NCI-H2196 treated with DMSO at 0.1 percent for 48 hours (cell line): ENCODE measurements around the gene RHOV.
A peak's percentile ranks its signal among the peaks of the same experiment; 100 is the strongest.
"Not testable (repeated sequence)": the region's sequence is repeated elsewhere in the genome, so short reads cannot be mapped to it uniquely, and the experiment has no call there.

Experiments
- DNase-seq: peaks from one replicate; lab custom pipeline; 2025; ENCODE audit not compliant: unreplicated experiment; lab: John Stamatoyannopoulos, UW

The RHOV gene

DNA sequence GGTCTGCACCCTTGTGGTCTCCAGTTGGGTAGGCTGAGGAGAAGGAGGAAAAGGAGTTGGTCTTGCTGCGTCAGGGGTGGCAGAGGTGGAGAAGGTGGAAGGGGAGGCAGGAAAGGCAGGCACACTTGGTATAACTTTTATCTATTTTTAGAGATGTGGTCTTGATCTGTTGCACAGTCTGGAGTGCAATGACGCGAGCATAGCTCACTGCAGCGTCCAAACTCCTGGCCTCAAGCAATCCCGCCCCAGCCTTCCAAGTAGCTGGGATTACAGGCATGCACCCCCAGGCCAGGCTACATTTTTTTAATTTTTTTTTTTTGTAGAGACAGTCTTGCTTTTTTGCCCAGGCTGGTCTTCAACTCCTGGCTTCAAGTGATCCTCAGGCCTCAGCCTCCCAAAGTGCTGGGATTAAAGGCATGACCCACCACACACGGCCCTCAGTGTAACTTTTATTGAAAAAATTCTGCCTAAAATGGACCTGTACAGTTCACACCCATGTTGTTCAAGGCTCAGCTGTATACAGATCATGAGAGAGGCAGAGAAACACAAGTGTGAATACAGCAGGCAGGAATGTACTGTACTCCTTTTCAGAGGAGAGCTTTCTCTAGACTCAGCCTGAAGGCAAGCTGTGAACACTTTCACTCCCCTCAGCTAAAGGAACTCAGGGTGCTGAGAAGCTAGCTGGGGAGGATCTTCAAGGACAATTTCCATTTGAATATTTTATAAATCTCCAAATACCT lies 2.1 kb upstream of the RHOV start:
- no peak for DNase-seq

DNA sequence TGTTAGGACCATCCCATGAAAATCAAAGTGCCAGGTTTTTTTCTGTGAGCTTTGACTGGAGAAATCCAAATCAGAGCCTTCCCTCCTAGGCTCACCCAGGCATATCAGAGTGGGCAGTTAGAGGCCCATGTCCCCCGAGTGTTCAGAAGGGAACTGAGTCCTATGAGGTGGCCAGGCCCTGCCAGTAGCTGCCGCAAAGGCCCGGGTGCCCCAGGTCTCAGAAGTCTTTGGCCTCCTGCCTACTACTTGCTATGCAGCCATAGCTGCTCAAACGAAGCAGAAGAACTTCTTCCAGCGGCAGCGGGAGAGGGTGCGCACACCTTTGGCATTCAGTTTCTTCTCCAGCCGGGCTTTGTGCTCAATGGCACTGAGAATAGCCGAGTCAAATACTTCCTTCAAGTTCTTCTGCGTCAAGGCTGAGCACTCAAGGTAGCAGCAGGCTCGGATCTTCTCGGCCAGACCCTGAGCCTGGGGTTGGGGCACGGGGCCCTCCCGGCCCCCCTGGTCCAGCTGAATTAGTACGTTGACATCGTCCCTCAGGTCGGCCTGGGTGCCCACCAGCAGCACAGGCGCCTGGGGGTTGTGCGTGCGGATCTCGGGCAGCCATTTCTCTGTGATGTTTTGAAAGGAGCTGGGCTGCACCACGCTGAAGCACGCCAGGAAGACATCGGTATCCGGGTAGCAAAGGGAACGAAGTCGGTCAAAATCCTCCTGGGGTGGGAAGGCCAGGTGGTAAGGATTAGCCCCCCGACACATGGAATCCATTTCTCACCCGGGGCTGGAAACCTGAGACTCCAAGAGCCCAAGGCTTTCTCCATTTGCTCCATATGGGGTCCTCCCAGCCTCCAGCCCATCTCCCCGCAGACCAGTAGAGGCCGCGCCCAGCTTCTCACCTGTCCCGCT lies 992 bp downstream of the RHOV start:
- no peak for DNase-seq

DNA sequence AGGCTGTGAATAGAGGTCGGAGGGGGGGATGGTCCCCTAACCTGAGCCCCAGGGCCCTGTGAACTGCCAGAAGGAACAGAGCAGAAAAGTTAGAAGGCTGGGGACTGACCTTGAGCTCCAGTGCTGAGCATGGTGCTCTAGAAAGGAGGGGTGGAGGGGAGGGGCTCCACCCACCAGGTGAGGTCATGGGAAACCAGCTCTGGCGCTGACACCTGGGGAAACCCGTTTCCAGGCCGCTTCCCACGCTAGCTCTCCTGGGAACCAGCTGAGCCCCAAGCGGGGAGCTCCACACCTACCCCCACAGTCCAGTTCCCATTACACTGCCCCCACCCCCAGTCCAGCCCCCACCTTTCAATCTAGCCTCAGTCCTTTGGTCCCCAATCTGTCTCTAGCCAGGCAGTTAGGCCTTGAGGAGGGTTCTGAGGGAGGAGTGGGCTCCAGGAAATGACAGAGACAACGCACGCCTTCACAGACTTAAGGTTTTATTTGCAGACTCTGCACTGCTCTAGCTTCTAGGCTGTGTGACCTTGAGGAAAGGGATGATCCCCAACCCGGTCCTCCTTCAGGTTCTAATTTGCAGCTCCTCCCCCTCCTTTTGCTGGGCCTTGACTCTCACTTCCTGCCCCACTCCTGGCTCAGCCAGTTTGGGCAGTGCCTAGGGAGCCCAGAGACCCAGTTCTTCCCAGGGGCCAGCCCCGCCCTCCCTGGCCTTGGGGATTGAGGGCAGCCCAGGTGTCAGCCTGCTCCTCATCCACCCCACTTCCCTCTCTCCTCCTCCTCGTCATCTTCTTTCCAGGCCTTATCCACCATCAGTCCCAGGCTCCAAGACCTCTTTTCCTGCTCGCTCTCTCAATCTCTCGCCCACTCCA lies 2.1 kb downstream of the RHOV start:
- DNase-seq, result no peak

DNA sequence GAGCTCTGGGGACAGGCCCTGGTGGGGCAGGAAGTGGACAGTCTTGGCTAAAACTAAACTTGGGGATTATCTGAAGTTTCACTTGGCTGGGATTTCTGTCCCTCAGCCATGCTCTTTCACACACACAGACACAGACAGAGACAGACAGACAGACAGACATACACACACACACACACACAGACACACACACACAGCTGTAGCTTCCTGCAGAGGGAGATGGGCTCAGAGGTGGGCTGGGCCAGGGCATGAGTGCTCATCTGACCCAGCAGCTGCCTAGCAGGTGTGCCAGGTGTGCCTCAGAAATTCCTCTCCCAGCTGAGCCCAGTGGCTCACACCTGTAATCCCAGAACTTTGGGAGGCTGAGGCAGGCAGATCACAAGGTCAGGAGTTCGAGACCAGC lies 3.3 kb downstream of the RHOV start:
- peak; percentile 2 for DNase-seq

DNA sequence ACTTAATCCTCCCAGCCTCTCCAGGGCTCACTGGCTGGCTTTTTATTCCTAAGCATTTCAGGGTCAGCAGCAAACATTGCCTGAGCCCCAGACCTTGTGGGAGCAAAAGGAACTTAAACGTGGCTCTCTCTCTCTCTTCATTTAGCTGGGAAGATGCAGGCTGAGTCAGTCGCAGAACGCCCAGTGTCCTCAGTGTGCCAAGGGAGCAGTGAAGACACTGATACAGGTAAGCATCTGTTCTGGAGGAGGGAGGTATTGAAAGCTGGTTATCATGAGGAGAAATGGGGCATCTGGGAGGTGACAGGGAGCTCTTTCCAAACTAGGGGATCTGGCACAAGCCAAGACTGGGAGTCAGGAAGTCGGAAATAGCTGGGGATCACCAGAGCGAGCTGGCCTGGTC lies 4.3 kb downstream of the RHOV start:
- no peak for DNase-seq

DNA sequence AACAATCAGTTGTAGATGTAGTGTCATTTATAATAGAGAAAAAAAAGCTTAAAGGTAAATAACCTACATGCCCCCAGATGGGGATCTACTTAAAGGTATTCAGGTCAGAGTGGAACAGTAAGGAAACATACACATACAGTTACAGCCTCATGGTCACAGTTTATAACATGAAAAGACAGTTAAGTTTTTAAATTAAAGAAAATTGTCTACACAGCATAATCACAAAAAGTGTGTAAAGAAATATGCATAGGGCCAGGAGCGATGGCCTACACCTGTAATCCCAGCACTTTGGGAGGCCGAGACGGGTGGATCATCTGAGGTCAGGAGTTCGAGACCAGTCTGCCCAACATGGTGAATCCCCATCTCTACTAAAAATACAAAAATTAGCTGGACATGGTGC lies 6.8 kb downstream of the RHOV start:
- DNase-seq, result no peak

DNA sequence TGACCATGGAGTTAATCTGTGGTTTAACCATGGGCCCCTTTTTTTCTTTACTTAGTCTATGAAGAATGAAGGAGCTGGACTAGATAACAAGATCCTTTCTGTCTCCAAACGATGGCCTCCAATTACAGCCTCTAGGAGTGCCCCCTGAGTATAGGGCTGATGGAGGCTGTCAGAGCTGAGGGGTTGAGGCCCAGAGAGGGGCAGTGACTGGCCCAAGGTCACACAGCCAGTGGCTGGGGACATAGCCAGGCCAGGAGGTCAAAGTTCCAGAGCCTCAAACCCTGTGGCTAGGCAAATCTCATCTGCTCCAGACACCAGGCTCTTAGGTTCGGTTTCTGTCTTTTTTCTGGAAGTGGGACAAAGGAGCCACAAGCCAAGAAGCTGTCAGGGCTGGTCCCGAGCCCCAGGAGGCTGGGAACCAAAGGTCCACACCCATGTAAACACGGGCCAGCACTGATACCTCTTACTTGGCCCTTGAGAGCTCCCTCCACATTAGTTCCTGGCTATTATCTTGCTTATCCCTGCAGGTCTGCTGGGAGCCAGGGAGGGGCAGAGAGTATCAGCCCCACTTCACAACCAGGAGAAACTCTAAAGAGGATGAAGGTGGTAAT lies 10.3 kb downstream of the RHOV start:
- DNase-seq, result no peak

DNA sequence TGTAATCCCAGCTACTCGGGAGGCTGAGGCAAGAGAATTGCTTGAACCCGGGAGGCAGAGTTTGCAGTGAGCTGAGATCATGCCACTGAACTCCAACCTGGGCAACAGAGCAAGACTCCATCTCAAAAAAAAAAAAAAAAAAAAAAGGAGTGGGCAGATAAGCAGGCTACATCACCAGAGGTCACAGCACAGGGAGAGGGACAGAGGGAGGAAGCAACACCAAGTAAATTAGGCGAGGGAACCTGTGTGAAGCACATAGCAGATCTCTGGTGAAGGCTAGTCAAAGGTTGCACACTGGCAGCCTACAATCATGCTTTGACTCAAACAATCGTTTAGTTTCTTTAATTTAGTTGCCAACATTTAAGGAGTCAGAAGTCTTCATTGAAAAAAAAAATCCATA lies 12.9 kb downstream of the RHOV start:
- not testable (repeated sequence) for DNase-seq

DNA sequence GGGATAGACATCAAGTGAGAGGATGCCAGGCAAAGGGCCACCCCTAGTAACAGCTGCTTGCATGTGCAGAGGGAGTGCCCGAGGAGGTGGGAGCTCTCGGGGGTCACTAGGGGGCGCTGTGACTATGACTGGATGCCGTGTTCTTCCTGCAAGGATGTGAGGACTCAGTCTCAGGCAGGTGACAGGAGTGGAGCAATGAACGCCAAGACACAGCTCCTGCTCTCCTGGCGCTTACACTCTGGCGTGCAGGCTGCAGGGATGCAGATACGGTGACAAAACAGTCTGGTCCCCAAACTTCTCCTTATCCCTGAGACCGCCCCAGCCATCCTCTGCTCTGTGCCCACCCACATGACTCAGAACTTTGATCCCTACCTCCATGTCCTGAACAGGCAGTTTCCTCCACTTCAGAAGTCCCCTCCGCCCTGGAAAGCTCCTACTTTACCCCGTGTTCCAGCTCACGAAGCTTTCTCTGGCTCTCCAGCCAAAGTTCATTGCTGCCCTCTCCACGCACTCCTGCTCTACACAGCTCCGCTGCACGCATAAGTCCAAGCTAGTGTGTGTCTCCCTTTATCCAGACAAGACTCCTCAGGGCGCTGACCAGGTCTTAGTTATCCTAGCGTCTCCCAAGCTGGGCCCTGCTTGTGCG lies 14.7 kb downstream of the RHOV start:
- peak; percentile 25 for DNase-seq

DNA sequence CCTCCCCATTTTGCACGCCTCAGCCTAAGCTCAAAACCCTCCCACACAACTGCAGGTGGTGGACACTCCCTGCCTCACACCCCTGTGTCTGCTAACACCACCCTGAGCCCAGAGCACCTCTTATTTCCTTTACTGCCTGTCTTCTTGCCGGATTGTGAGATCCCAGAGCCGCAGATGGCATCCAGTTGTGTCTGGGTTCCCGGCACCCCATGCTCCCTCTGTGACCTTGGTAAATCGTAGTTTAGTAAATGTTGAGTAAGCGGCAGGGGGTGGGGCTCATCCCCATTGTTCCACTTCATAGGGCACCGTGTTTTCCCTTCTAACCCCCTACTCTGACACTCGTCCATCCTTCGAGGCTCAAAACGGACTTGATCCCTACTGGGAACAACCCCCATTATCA lies 15.3 kb downstream of the RHOV start:
- DNase-seq, result no peak

DNA sequence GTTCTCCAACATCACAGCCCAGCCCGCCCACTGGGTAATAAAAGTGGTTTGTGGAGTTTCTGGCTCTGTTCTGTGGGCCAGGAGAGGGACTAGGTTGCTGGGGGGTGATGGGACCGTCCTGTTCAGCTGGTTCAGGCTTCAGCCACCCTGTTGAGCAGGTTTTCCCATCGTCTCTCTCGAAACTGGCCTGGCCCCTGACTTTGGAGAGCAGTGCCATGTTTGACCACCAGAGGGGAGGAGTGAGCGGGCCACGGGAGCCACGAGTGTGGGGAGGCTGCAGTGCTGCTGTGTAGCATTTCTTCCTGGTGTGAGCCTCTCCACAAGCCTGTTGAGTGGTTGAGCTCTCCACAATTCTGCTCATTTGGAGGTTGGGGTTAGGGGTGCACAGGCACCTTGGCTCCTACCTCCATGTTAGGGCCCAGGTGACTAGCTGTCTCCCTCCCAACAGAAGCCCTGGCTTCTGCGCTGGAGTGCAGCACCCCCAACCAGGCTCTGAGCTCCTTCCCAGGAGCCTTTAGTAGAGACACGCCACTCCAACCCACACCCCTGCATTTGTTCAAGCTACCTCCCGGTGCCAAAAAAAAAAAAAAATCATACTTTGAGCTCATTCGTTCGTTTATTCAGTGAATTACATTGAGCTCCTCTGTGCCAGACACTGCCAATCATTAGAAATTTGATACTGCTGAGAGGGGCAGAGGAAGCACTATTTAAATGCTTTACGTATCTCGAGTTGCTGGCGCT lies 16.3 kb downstream of the RHOV start:
- peak; percentile 22 for DNase-seq

DNA sequence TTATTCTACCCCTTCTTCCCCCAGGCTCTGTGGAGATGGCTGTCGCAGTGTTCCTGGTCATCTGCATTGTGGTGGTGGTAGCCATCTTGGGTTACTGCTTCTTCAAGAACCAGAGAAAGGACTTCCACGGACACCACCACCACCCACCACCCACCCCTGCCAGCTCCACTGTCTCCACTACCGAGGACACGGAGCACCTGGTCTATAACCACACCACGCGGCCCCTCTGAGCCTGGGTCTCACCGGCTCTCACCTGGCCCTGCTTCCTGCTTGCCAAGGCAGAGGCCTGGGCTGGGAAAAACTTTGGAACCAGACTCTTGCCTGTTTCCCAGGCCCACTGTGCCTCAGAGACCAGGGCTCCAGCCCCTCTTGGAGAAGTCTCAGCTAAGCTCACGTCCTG lies 17.3 kb downstream of the RHOV start:
- DNase-seq, result no peak

DNA sequence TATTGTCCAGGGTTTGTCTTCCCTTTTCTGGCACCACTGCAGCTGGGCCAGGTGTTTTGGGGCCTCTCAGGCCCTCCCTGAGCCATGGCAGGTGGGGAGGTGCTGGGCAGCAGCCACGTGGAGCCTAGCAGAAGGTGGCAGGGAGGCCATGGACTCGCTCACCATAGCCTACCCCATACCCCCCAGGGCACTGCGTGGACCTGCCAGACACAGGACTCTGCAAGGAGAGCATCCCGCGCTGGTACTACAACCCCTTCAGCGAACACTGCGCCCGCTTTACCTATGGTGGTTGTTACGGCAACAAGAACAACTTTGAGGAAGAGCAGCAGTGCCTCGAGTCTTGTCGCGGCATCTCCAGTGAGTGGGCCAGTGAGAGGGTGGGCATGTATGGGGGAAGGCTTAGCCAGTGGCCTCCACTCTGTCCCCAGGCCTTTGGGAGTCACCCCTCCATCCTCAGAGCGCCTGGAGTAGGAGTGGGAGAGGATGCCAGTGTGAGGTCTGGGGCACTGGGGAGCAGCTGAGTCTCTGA lies 18.3 kb downstream of the RHOV start:
- no peak for DNase-seq

DNA sequence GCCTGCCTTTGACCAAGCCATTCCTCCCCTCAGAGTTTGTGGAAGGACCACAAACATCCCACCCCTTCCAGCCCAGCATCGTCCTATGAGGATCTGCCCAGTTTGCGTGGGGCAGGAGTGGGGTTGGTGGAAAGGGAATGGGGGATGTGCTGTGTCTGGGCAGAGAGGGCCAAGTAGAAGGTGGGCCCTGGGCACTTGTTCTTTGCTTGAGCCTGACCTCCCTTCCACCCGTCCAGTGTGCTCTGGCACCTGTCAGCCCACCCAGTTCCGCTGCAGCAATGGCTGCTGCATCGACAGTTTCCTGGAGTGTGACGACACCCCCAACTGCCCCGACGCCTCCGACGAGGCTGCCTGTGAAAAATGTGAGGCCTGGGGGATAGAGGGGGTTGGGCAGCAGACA lies 19.9 kb downstream of the RHOV start:
- no peak for DNase-seq

DNA sequence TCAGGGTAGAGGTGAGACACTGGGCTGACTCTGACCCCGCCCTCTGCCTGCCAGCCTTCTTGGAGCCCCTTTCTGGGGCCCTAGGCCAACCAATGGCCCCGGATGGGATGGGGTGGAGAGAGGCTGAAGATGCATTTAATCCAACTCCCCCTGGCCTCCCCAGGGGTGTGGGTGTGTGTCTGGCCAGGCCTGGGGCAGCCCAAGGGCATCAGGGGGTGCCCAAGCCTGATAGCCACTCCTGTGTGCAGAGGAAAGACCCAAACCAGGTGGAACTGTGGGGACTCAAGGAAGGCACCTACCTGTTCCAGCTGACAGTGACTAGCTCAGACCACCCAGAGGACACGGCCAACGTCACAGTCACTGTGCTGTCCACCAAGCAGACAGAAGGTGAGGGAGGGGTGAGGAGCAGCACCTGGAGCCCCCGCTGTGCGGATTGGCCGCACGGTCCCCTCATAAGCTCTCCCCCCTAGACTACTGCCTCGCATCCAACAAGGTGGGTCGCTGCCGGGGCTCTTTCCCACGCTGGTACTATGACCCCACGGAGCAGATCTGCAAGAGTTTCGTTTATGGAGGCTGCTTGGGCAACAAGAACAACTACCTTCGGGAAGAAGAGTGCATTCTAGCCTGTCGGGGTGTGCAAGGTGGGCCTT lies 20.7 kb downstream of the RHOV start:
- DNase-seq, result no peak

DNA sequence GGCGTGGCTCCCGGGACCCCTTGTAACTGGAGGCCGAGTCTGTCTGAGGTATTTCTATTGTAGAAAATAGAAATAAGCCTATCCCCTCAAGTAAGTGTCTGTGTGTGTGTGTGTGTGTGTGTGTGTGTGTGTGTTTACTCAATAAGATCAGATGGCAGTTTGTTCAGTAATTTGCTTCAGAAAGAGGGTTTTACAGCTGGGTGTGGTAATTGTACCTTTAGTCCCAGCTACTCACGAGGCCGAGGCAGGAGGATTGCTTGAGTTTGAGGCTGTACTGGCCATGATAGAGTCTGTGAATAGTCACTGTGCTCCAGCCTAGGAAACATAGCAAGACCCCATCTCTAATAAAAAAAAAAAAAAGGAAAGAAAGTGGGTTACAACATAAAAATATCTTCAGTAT lies 21.5 kb downstream of the RHOV start:
- no peak for DNase-seq

DNA sequence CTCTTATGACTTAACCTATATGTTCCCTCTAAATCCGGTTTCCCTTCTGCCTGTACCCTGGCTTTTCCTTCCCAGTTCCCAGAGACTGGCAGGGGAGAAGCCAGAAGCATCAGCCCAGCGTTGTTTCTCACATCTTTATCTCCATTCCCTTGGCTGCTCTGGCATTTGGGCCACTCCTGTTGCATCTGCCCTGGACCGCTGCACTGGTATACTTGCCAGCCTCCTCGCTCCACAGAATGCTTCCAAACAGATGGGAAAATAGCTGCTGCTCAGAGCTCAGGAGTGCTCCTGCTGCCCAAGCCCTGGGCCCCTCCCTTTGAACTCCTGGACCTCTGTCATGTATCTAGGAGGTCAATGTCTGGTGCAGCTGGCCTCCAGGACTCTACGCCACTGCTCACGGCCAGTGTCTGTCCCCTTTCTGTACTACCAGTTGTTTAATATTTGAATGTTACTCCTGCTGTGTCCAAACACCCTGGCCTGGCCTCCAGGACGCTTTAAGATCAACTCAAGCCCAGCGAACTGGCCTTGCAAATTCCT lies 23.4 kb downstream of the RHOV start:
- no peak for DNase-seq

DNA sequence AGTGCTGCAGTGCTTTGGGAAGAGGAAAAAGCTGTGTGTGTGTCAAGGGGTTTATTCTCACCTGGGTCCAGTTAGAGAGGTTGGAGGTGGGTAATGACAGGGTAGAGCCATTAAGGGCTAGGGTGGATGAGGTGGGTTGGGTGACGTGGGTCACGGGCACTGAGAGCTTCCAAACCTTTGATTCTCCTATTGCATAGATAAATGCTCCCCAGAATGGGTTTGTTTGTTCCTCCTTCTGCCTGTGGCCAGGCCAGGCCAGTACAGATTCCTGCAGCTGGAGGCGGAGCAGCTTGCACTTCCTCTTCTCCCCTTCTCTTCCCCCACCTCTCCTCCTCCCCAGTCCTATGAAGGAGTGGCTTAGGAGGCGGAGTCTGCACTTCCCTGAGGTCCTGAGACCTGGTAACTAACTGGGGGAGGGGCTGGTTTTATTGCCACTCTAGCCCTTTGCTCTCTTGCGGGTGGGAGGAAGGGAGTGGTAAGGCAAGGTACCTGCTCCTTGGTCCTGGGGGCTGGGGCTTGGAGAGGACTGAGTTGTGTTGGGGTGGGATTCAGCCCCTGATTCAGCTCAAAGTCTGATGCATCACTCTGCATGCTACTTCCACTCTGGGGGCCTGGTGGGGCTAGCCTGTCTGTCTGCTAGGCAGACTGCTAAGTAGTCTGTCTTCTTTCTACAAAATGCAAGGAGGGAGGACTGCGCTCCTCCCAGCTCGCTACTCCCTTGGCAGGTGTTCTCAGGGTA lies 26.6 kb downstream of the RHOV start:
- peak; percentile 69 for DNase-seq
